Hepatocyte (in vitro differentiated cells): Measurements from ENCODE around the gene LATS2.

Source experiments
- EZH2phosphoT487 ChIP-seq: fragments of 200-600 bp; sonication (generic); IDR thresholded peaks from one replicate; pipeline ENCODE4 v1.6.1; 2018; ENCODE audit warnings: antibody characterized with exemption, mild to moderate bottlenecking, low read depth, moderate library complexity; ENCODE audit not compliant: unreplicated experiment, severe bottlenecking
- TF ChIP-seq, protein P1 (sequence below): fragments of 200-600 bp; sonication (generic); IDR thresholded peaks from 2 replicates; pipeline ENCODE4 v1.5.1; 2016; ENCODE audit warnings: antibody characterized with exemption, mild to moderate bottlenecking; ENCODE audit not compliant: poor library complexity

- TF ChIP-seq, protein P1, sequence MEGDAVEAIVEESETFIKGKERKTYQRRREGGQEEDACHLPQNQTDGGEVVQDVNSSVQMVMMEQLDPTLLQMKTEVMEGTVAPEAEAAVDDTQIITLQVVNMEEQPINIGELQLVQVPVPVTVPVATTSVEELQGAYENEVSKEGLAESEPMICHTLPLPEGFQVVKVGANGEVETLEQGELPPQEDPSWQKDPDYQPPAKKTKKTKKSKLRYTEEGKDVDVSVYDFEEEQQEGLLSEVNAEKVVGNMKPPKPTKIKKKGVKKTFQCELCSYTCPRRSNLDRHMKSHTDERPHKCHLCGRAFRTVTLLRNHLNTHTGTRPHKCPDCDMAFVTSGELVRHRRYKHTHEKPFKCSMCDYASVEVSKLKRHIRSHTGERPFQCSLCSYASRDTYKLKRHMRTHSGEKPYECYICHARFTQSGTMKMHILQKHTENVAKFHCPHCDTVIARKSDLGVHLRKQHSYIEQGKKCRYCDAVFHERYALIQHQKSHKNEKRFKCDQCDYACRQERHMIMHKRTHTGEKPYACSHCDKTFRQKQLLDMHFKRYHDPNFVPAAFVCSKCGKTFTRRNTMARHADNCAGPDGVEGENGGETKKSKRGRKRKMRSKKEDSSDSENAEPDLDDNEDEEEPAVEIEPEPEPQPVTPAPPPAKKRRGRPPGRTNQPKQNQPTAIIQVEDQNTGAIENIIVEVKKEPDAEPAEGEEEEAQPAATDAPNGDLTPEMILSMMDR = no peak
- no peak for TF ChIP-seq EZH2phosphoT487
These were observed 92.6 kb downstream of the LATS2 start for GRCh38 chr13:20968745-20969144.
